Nephron (organoid): ENCODE results near the gene RNF41.

Experiments
- H3K27ac Mint-ChIP-seq, 3 experiments: 2 replicates each; pipeline ENCODE4 v1.8.0; 2020; ENCODE audit warnings: mixed read lengths in 3 of 3, mild to moderate bottlenecking in 2 of 3, moderate library complexity in 1 of 3
- H3K27me3 Mint-ChIP-seq: 2 replicates; pipeline ENCODE4 v1.8.0; 2021; ENCODE audit warnings: low read depth, mild to moderate bottlenecking, moderate library complexity, mixed read lengths
- H3K36me3 Mint-ChIP-seq: 2 replicates; pipeline ENCODE4 v1.8.0; 2020; ENCODE audit warnings: low read depth, mixed read lengths
- H3K4me1 Mint-ChIP-seq: 2 replicates; pipeline ENCODE4 v1.8.0; 2020; ENCODE audit warnings: mixed read lengths
- H3K4me3 Mint-ChIP-seq, 3 experiments: 2 replicates each; pipeline ENCODE4 v1.8.0; 2020; ENCODE audit warnings: mild to moderate bottlenecking in 3 of 3, mixed read lengths in 3 of 3, moderate library complexity in 2 of 3
- H3K9me3 Mint-ChIP-seq: 2 replicates; pipeline ENCODE4 v1.8.0; 2020; ENCODE audit warnings: mixed read lengths
- TF ChIP-seq, protein P1 (sequence below), 3 experiments: fragments of 200-600 bp; sonication (generic); IDR thresholded peaks; one replicate each; pipeline ENCODE4 v1.5.0; 2021; ENCODE audit warnings: antibody characterized with exemption in 3 of 3; ENCODE audit not compliant: unreplicated experiment in 3 of 3

The RNF41 gene

DNA sequence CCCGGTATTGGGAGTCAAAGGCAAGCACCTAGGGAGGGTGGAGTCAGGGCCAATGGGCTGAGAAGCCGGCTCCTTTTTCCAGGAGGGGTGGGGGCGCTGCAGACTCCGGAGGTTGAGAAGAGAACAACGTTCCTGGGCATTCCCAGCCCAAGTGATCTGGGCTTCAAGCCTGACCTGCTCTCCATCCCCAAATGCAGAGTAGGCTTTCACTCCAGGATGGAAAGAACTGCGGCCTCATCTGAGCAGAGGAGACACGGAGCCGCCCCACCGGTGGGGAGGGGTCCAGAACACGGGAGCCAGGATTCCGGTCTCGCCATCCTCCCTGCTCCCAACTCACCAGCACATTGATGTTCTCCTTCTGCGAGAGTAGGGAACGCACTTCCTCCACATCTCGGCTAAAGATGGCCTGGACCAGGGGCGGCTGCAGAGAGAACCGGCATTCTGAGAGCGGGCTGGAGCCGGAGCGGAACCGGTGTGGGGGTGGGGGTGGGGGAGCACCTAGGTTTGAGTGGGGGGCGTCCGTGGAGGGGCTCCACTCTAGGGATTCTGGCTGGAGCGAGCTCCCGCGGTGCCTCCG, 35.9 kb upstream of the RNF41 start:
- Mint-ChIP-seq H3K4me3 (peak overlapping the region; percentile 96), H3K9me3 (peaks cover 2% of the 10 kb centered on the region), H3K27me3 (no peaks in the 10 kb centered on the region), H3K36me3 (peaks cover 31% of the 10 kb centered on the region), H3K4me1 (peaks cover 40% of the 10 kb centered on the region), H3K27ac (peak overlapping the region; percentile 81 to 94 (median 91))
- TF ChIP-seq, protein P1, sequence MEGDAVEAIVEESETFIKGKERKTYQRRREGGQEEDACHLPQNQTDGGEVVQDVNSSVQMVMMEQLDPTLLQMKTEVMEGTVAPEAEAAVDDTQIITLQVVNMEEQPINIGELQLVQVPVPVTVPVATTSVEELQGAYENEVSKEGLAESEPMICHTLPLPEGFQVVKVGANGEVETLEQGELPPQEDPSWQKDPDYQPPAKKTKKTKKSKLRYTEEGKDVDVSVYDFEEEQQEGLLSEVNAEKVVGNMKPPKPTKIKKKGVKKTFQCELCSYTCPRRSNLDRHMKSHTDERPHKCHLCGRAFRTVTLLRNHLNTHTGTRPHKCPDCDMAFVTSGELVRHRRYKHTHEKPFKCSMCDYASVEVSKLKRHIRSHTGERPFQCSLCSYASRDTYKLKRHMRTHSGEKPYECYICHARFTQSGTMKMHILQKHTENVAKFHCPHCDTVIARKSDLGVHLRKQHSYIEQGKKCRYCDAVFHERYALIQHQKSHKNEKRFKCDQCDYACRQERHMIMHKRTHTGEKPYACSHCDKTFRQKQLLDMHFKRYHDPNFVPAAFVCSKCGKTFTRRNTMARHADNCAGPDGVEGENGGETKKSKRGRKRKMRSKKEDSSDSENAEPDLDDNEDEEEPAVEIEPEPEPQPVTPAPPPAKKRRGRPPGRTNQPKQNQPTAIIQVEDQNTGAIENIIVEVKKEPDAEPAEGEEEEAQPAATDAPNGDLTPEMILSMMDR (IDR thresholded peaks at IDR 0.05; ENCODE audit: unreplicated experiment in 3 of 3): no peak

DNA sequence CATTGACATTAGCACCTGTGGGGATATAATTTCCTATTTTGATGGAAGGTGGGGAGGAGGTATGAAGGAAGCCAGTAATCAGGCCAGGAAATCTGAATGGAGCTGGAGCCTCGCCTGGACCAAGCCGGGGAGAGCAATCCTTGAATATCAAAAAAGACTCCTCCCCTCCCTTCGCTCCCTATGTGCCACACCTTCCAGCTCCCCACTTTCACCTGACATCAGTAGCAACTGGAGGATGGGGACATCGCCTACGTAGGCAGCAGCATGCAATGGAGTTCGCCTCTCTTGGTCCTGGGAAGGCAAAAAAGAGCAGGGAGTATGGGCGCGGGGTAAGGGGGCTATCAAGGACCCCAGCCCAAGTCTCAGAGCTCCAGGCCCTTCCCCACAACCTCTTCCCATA, 35.3 kb upstream of the RNF41 start:
- peaks cover 36% of the 10 kb centered on the region for H3K36me3 Mint-ChIP-seq
- H3K9me3 Mint-ChIP-seq: peaks cover 2% of the 10 kb centered on the region
- TF ChIP-seq, protein P1 (IDR thresholded peaks at IDR 0.05; ENCODE audit: unreplicated experiment in 3 of 3): no peak
- H3K27me3 Mint-ChIP-seq: no peaks in the 10 kb centered on the region
- H3K4me3 Mint-ChIP-seq: peak overlapping the region; percentile 96
- H3K4me1 Mint-ChIP-seq: peaks cover 39% of the 10 kb centered on the region
- peak overlapping the region; percentile 81 to 94 (median 91) for H3K27ac Mint-ChIP-seq

DNA sequence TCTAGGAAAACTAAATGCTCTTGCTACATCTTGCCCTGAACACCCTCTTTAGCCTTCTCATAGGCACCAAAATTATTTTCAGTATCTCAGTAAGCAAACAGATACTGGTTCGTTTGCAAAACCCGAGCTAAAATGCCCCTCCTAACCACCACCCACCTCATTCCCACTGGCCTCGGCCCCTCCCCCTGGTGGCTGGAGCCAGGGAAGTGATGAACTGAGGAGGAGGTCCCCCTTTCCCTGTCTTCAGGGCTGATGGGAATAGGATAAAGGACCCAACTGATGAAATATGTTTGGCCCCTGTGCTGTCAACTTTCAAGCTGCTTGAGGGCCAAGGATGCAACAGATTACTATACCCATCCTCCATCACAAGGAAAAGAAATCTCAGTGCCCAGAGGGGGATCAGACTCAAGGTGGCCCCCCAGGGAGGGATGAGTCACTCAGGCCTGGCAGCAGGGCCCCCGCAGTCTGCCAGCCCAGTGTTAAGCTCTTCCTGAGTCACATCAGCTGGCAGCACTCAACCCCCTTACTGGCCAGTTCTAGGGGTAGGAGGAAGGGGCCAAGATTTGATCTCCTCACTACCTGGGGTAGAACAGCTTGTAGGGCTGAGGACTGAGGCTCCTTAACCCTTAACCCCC, 34.7 kb upstream of the RNF41 start:
- Mint-ChIP-seq H3K36me3 (peaks cover 43% of the 10 kb centered on the region), H3K27me3 (no peaks in the 10 kb centered on the region), H3K9me3 (no peaks in the 10 kb centered on the region), H3K4me1 (peaks cover 32% of the 10 kb centered on the region), H3K27ac (peak overlapping the region; percentile 69 to 94 (median 81)), H3K4me3 (peak overlapping the region; percentile 96)
- TF ChIP-seq, protein P1 (IDR thresholded peaks at IDR 0.05; ENCODE audit: unreplicated experiment in 3 of 3): no peak

DNA sequence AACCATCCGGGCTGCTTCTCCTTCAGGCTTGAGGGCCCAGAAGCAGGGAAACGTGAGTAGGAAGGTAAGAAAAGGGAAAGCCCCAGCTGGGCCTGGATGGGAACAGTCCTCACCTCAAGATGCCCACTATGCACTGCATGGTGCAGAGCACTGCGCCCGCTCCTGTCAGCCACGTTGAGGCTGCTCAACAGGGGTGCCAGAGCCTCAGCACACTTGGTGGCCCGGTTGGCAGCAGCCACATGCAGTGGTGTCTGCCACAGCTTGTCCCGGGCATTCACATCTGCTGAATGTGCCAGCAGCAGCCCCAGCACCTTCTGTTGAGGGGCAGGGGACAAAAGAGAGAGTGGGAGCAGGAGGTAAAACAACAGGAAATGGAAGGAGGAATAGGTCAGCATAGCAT, 33.9 kb upstream of the RNF41 start:
- Mint-ChIP-seq H3K9me3 (no peaks in the 10 kb centered on the region), H3K4me1 (peaks cover 26% of the 10 kb centered on the region), H3K36me3 (peaks cover 45% of the 10 kb centered on the region), H3K4me3 (peak overlapping the region; percentile 40 to 96 (median 96)), H3K27me3 (no peaks in the 10 kb centered on the region), H3K27ac (no peak overlapping the region)
- TF ChIP-seq, protein P1 (IDR thresholded peaks at IDR 0.05; ENCODE audit: unreplicated experiment in 3 of 3): no peak

DNA sequence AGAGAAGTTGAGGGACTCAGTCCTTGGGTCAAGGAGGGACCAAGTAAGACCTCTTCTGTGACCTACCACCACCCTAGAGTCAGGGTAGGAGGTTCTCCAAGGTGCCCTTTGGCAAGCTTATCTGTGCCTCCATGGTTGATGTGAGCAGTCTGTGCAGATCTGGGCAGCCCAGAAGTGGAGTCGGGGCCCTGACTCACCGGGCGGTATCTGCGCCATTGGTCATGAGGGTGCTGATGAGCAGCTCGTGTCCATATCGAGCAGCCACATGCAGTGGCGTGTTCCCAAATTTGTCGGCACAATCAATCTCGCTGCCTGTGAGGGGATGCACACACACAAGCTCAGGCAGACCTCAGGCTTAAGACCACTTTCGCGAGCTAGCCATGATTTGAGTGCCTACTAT, 31.4 kb upstream of the RNF41 start:
- H3K9me3 Mint-ChIP-seq: no peaks in the 10 kb centered on the region
- peak overlapping the region in 1 of 3 experiments; percentile 50 for H3K4me3 Mint-ChIP-seq
- TF ChIP-seq, protein P1 (IDR thresholded peaks at IDR 0.05; ENCODE audit: unreplicated experiment in 3 of 3): no peak
- H3K36me3 Mint-ChIP-seq: peaks cover 54% of the 10 kb centered on the region
- H3K27ac Mint-ChIP-seq: no peak overlapping the region
- H3K27me3 Mint-ChIP-seq: no peaks in the 10 kb centered on the region
- H3K4me1 Mint-ChIP-seq: peaks cover 16% of the 10 kb centered on the region

DNA sequence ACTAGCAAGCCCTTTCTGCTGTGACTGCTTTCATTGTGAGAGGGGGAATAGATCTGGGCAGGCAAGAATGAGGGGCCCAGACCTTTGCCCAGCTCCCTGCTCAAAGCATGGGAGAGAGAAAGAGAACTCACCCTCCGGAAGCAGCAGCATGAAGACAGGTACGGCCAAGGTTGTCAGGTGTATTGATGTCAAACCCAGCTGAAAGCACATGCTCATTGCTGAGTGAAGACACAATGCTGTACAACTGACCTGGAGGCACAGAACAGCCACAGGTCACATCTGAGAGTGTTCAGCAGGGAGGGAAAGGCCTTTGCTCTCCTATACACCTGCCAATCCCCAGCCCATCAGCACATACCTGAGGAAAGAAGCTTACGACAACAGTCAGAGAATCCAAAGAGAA, 30.9 kb upstream of the RNF41 start:
- TF ChIP-seq, protein P1 (IDR thresholded peaks at IDR 0.05; ENCODE audit: unreplicated experiment in 3 of 3): no peak
- Mint-ChIP-seq H3K36me3 (peaks cover 56% of the 10 kb centered on the region), H3K4me3 (no peak overlapping the region), H3K27ac (no peak overlapping the region), H3K4me1 (peaks cover 16% of the 10 kb centered on the region), H3K27me3 (no peaks in the 10 kb centered on the region), H3K9me3 (no peaks in the 10 kb centered on the region)
